CD14-positive monocyte (primary cell): ENCODE data around the gene SPON1. TPM values are rescaled to one million over a fixed set of nuclear protein-coding genes. Genes with fewer than 3 reads are reported as not detected.

ENCODE experiments used
- DNase-seq, 3 donors: peaks; one replicate each; pipeline ENCODE4 v3.0.0-alpha.2; 2011 to 2022
- H2AFZ ChIP-seq: 2 replicates; pipeline ENCODE4 v1.6.0; 2012; ENCODE audit warnings: mild to moderate bottlenecking, low read depth, low read length, inconsistent platforms; ENCODE audit not compliant: insufficient read depth, poor library complexity, severe bottlenecking
- H3K27ac ChIP-seq, 2 donors: 1 replicate in 1 of 2; 2 replicates in 1 of 2; pipeline ENCODE4 v1.5.1; 2012 to 2013; ENCODE audit warnings: low read length in 2 of 2, control low read depth in 1 of 2, inconsistent platforms in 1 of 2, low read depth in 1 of 2, mild to moderate bottlenecking in 1 of 2
- H3K27me3 ChIP-seq, 2 donors: one replicate each; pipeline versions ENCODE4 v1.6.0 to v1.6.1; 2011 to 2013; ENCODE audit warnings: low read length in 2 of 2; ENCODE audit not compliant: control insufficient read depth in 2 of 2, insufficient read depth in 2 of 2
- H3K36me3 ChIP-seq, 2 donors: replicated peaks in 1 of 2; 1 replicate in 1 of 2; 2 replicates in 1 of 2; pipeline versions ENCODE4 v1.5.1 to v1.6.1; 2012 to 2013; ENCODE audit warnings: low read length in 2 of 2, control low read depth in 1 of 2, inconsistent platforms in 1 of 2, mild to moderate bottlenecking in 1 of 2; ENCODE audit not compliant: insufficient read depth in 2 of 2, control insufficient read depth in 1 of 2
- H3K4me1 ChIP-seq, 2 donors: 1 replicate in 1 of 2; 2 replicates in 1 of 2; pipeline versions ENCODE4 v1.5.1 to v1.6.1; 2012 to 2013; ENCODE audit warnings: low read length in 2 of 2, control low read depth in 1 of 2, inconsistent platforms in 1 of 2, mild to moderate bottlenecking in 1 of 2, moderate library complexity in 1 of 2; ENCODE audit not compliant: insufficient read depth in 2 of 2, control insufficient read depth in 1 of 2
- H3K4me2 ChIP-seq: replicated peaks from 2 replicates; pipeline ENCODE3; 2012; ENCODE audit warnings: low read length, moderate library complexity, mild to moderate bottlenecking; ENCODE audit not compliant: poor library complexity, severe bottlenecking; ENCODE audit errors: extremely low read depth
- H3K4me3 ChIP-seq, 3 experiments: fragments of 200-600 bp in 1 of 3; sonication (generic) in 1 of 3; replicated peaks in 1 of 3; 1 replicate in 2 of 3; 2 replicates in 1 of 3; pipeline ENCODE4 v1.5.1; 2011 to 2013; ENCODE audit warnings: low read length in 3 of 3, mild to moderate bottlenecking in 3 of 3, control low read depth in 2 of 3, low read depth in 2 of 3, inconsistent platforms in 1 of 3, moderate library complexity in 1 of 3
- H3K79me2 ChIP-seq: 2 replicates; pipeline ENCODE4 v1.6.0; 2012; ENCODE audit warnings: mild to moderate bottlenecking, control low read depth, inconsistent platforms, low read length, moderate library complexity; ENCODE audit not compliant: insufficient read depth
- H3K9ac ChIP-seq: 2 replicates; pipeline ENCODE4 v1.6.0; 2017; ENCODE audit warnings: low read length, mild to moderate bottlenecking; ENCODE audit not compliant: insufficient read depth, poor library complexity, severe bottlenecking
- H3K9me3 ChIP-seq, 2 donors: replicated peaks in 1 of 2; 1 replicate in 1 of 2; 2 replicates in 1 of 2; pipeline versions ENCODE4 v1.5.1 to v1.6.1; 2012 to 2013; ENCODE audit warnings: low read length in 2 of 2, control low read depth in 1 of 2; ENCODE audit not compliant: control insufficient read depth in 1 of 2, insufficient read depth in 1 of 2
- H4K20me1 ChIP-seq: 2 replicates; pipeline ENCODE4 v1.6.0; 2012; ENCODE audit warnings: mild to moderate bottlenecking, low read length, control low read depth, moderate library complexity; ENCODE audit not compliant: insufficient read depth
- H3K27ac Mint-ChIP-seq, 7 donors: one replicate each; pipeline ENCODE4 v1.8.0; 2020; ENCODE audit warnings: mild to moderate bottlenecking in 7 of 7, mixed read lengths in 7 of 7, moderate library complexity in 6 of 7, inconsistent platforms in 2 of 7
- H3K27me3 Mint-ChIP-seq, 3 donors: one replicate each; pipeline ENCODE4 v1.8.0; 2021 to 2022; ENCODE audit warnings: low read depth in 3 of 3, mild to moderate bottlenecking in 3 of 3, mixed read lengths in 3 of 3, moderate library complexity in 3 of 3, inconsistent platforms in 1 of 3
- H3K36me3 Mint-ChIP-seq, 2 donors: one replicate each; pipeline ENCODE4 v1.8.0; 2020; ENCODE audit warnings: mixed read lengths in 2 of 2, inconsistent platforms in 1 of 2, mild to moderate bottlenecking in 1 of 2
- H3K4me1 Mint-ChIP-seq: one replicate; pipeline ENCODE4 v1.8.0; 2020; ENCODE audit warnings: mild to moderate bottlenecking, mixed read lengths
- H3K4me3 Mint-ChIP-seq, 2 donors: one replicate each; pipeline ENCODE4 v1.8.0; 2020; ENCODE audit warnings: mild to moderate bottlenecking in 2 of 2, mixed read lengths in 2 of 2, moderate library complexity in 1 of 2
- H3K9me3 Mint-ChIP-seq, 7 donors: one replicate each; pipeline ENCODE4 v1.8.0; 2020 to 2022; ENCODE audit warnings: mixed read lengths in 7 of 7, mild to moderate bottlenecking in 6 of 7, moderate library complexity in 6 of 7, inconsistent platforms in 2 of 7
- WGBS: methylation state at CpG from one replicate; pipeline ENCODE4 v1.1.5; 2013; ENCODE audit warnings: missing lambda C conversion rate; ENCODE audit not compliant: insufficient coverage; 5-methylcytosine and 5-hydroxymethylcytosine counted together
- intact Hi-C, 2 donors: fragments of 100-400 bp; cut with micrococcal nuclease; formaldehyde crosslinking; loops; one replicate each; pipeline versions ENCODE4 v1.15.0 to v1.15.1; 2023
- polyA plus RNA-seq, 3 donors: library from polyadenylated mRNA; depleted of rRNA in 1 of 3; unstranded in 2 of 3; stranded (reverse) in 1 of 3; fragments of 300-500 nt in 2 of 3; fragments of >200 nt in 1 of 3; fragmentation: Illumina TruSeq in 2 of 3; gene quantifications; 1 replicate in 2 of 3; 2 replicates in 1 of 3; pipeline ENCODE4 v1.2.3, GENCODE V29; 2012 to 2021
- TF ChIP-seq, protein P1 (sequence below): fragments of 200-600 bp; IDR thresholded peaks from one replicate; pipeline ENCODE4 v1.8.0; 2022; ENCODE audit warnings: antibody characterized with exemption, mild to moderate bottlenecking

Gene SPON1
- polyA plus RNA-seq, 3 donors: not detected

DNA sequence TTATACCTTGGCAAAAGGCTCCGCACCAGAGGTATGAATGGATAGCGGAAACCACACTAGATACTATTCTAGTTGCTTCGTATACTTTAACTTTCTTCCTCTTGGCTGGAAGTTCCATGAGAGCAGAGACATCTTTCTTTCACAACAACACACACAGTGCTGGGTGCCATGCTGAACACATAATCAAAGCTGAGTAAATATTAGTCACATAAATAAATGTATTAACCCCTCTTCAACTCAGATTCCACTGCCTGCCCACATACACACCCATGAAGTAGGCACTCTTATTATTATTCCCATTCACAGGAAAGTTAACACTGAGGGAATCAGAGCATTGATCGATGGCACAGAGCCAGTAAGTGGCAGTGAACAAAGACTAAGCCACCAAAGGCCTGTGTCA is 35.4 kb downstream of the SPON1 start:
- H3K27me3 ChIP-seq: no peaks in the 10 kb centered on the region
- DNase-seq: no peak
- H3K4me1 Mint-ChIP-seq: no peaks in the 10 kb centered on the region
- peaks cover 0 to 13% of the 10 kb centered on the region in 2 donors for H3K9me3 ChIP-seq
- no peak overlapping the region for H3K27ac Mint-ChIP-seq
- WGBS: 100% methylated on average over 1 of the region's 4 CpGs
- H3K27ac ChIP-seq: no peak overlapping the region
- TF ChIP-seq, protein P1, sequence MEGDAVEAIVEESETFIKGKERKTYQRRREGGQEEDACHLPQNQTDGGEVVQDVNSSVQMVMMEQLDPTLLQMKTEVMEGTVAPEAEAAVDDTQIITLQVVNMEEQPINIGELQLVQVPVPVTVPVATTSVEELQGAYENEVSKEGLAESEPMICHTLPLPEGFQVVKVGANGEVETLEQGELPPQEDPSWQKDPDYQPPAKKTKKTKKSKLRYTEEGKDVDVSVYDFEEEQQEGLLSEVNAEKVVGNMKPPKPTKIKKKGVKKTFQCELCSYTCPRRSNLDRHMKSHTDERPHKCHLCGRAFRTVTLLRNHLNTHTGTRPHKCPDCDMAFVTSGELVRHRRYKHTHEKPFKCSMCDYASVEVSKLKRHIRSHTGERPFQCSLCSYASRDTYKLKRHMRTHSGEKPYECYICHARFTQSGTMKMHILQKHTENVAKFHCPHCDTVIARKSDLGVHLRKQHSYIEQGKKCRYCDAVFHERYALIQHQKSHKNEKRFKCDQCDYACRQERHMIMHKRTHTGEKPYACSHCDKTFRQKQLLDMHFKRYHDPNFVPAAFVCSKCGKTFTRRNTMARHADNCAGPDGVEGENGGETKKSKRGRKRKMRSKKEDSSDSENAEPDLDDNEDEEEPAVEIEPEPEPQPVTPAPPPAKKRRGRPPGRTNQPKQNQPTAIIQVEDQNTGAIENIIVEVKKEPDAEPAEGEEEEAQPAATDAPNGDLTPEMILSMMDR: no peak
- intact Hi-C loops: no loop called here
- peaks cover 0 to 4% (median 2%) of the 10 kb centered on the region in 3 donors for H3K27me3 Mint-ChIP-seq
- H3K4me1 ChIP-seq: no peaks in the 10 kb centered on the region
- no peaks in the 10 kb centered on the region for H3K79me2 ChIP-seq
- no peak overlapping the region for H3K4me3 Mint-ChIP-seq
- no peak overlapping the region for H3K4me3 ChIP-seq
- H3K4me2 ChIP-seq: no peak overlapping the region
- H3K9me3 Mint-ChIP-seq: peaks cover 6 to 18% (median 10%) of the 10 kb centered on the region in 7 donors
- H3K9ac ChIP-seq: no peak overlapping the region
- H2AFZ ChIP-seq: no peak overlapping the region
- H3K36me3 Mint-ChIP-seq: no peaks in the 10 kb centered on the region
- no peaks in the 10 kb centered on the region for H4K20me1 ChIP-seq
- H3K36me3 ChIP-seq: no peaks in the 10 kb centered on the region

- no peaks in the 10 kb centered on the region for H3K4me1 ChIP-seq
- no peaks in the 10 kb centered on the region for H3K4me1 Mint-ChIP-seq
- no peaks in the 10 kb centered on the region for H4K20me1 ChIP-seq
- no peaks in the 10 kb centered on the region for H3K27me3 ChIP-seq
- H3K4me3 ChIP-seq: no peak overlapping the region
- no peak for DNase-seq
- intact Hi-C loops: no loop called here
- H3K27ac Mint-ChIP-seq: no peak overlapping the region
- H3K36me3 ChIP-seq: no peaks in the 10 kb centered on the region
- no peak overlapping the region for H3K27ac ChIP-seq
- H3K9me3 ChIP-seq: peaks cover 0 to 17% of the 10 kb centered on the region in 2 donors
- H3K4me2 ChIP-seq: no peak overlapping the region
- no peaks in the 10 kb centered on the region for H3K79me2 ChIP-seq
- H3K9me3 Mint-ChIP-seq: peaks cover 6 to 21% (median 13%) of the 10 kb centered on the region in 7 donors
- no peaks in the 10 kb centered on the region for H3K36me3 Mint-ChIP-seq
- H3K9ac ChIP-seq: no peak overlapping the region
- H3K4me3 Mint-ChIP-seq: no peak overlapping the region
- no peak overlapping the region for H2AFZ ChIP-seq
- TF ChIP-seq, protein P1: no peak
- peaks cover 0 to 4% (median 0%) of the 10 kb centered on the region in 3 donors for H3K27me3 Mint-ChIP-seq
Observed at GRCh38 chr11:13999704-14000103, 37.2 kb downstream of the SPON1 start.
